Fibroblast of lung (primary cell): ENCODE data around the gene NPR1.

Experiments used
- CTCF ChIP-seq, 2 donors: IDR thresholded peaks in 1 of 2; conservative IDR thresholded peaks in 1 of 2; 1 replicate in 1 of 2; 2 replicates in 1 of 2; pipeline ENCODE4 v1.5.1; 2011 to 2012; ENCODE audit warnings: low read length in 2 of 2, control low read depth in 1 of 2, inconsistent platforms in 1 of 2, low read depth in 1 of 2, mild to moderate bottlenecking in 1 of 2
- EZH2 ChIP-seq: IDR thresholded peaks from 2 replicates; pipeline ENCODE4 v1.5.1; 2012; ENCODE audit warnings: low read length, control low read depth, mild to moderate bottlenecking; ENCODE audit errors: missing control alignments

GRCh38 chr1:153717330-153717729 is 38.8 kb downstream of the NPR1 start:
- TF ChIP-seq CTCF (conservative IDR thresholded peaks at IDR 0.05 in 1 of 2, IDR thresholded peaks at IDR 0.05 in 1 of 2; ENCODE audit: low read depth in 1 of 2, low read length in 2 of 2) (no peak), EZH2 (no peak)
